ENCODE measurements around the gene PRCD.
A peak's percentile ranks its signal among the peaks of the same experiment; 100 is the strongest.

PRCD gene

DNA sequence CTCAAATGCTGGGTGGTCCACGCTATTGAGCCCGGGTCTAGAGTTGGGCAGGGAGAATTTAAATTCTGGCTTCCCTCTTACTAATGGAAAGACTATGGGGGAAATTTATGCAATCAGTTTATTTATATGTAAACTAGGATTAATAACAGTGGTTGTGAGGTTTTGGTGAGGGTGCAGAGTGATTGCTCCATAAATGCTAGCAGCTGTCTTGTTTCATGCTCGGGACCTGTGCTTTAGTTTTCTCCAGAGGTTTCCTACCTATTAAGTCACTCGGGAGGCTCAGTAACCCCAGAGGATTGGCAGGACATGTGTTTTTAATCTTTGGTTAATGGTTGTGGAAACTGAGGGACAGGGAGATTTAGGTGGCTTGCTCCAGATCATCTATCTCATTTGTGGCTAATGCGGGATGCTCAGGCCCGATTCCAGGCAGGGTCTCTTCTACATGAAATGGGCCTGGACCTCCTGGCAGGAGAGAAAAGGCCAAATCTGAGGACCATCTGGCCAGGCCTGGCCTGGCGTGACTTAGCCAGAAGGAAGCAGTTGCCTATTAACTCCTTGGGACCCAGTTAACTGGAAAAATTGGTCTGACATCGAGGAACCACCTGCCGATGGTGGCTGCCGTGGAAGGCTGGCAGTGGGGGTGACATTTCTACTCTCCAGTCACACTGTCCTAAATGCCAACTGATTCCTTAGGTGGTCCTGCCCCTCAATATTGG lies 2.1 kb downstream of the PRCD start:
- DNase-seq, result no peak

DNA sequence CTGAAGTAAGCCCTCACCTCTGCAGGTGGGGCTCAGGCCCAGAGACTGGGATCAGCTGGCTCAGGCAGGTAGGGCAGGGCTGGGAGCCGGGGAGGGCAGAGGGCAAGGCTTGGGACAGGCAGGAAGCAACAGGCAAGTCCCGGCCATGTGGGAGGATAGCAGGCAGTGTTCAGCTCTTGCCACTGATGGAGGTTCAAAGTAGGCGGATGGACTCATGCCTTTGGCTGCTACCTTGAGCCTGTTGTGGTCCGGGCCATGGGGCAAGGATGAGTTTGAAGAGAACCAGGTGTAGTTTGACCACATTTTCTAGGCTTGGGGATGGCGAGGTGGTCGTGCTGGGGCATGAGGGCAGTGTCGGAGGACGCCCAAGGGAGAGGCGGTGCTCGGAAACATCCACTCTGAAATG lies 2.7 kb downstream of the PRCD start:
- no peak for DNase-seq

DNA sequence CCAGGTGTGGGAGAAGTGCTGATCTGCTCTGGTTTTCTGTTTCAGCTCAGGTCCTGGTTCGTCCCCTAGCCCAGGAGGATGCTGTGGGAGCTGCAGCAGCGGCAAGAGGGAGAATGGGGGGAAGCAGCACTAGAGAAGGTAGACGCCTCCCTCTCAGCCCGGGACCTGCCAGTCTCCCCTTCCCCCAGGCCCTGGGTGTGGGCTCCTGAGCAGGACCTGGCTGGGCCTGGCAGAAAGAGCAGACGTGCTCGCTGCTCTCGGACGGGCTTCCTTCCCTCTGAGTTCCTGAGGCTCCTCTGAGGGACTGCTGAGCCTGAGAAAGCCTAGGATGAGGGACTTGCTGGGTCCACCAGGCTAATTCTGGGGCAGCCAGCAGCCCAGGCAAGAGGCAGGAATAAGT lies 3.1 kb downstream of the PRCD start:
- no peak for DNase-seq

DNA sequence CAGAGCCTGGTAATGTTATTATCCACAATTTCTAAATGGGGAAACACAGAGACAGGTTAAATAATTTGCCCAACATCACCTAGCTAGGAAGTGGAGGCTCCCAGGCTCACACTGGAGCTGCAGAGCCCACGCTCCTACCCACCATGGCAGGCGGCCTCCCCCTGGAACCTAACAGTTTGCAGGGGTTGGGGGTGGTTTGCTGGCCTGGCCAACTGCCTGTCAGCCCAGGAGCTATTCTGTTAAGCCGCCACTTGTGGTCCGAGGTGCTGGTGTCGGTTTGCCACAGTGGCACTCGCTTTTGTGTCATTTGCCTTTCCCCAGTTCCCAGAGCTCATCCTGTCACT lies 3.6 kb downstream of the PRCD start:
- no peak for DNase-seq

DNA sequence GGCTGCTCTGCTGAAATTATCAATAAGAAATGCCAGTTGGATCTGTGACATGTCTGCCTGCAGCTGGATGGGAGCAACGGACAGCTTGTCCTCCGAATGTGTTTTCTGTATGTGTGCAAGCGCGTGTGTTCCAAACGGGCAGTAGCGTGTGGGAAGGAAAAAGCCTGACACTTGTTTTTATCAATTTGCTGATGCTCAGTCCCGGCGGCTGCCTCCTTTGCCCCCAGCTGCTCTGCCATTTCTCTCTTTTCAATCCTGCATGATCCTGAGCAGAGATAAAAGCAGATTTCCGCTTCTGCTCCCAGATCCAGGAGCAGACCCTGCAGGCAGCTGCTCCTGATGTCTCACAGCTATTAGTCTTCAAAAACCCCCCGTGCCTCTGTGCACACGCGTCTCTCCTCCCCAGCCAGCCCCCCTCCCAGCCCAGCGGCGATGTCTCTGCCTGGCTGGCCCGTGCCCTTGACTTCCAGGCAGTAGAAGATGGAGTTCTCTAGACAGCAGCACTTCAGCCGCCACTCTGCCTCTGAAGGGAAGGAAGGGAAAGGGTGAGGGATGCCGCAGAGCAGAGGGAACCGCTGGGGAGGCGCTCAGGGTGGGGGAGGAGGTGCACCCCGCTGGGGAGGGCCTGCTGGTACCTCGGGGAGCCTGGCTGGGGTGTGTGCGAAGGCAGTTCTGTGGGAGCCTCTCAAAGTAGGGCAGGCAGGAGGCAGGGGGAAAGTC lies 4.1 kb downstream of the PRCD start:
- DNase-seq, result no peak

DNA sequence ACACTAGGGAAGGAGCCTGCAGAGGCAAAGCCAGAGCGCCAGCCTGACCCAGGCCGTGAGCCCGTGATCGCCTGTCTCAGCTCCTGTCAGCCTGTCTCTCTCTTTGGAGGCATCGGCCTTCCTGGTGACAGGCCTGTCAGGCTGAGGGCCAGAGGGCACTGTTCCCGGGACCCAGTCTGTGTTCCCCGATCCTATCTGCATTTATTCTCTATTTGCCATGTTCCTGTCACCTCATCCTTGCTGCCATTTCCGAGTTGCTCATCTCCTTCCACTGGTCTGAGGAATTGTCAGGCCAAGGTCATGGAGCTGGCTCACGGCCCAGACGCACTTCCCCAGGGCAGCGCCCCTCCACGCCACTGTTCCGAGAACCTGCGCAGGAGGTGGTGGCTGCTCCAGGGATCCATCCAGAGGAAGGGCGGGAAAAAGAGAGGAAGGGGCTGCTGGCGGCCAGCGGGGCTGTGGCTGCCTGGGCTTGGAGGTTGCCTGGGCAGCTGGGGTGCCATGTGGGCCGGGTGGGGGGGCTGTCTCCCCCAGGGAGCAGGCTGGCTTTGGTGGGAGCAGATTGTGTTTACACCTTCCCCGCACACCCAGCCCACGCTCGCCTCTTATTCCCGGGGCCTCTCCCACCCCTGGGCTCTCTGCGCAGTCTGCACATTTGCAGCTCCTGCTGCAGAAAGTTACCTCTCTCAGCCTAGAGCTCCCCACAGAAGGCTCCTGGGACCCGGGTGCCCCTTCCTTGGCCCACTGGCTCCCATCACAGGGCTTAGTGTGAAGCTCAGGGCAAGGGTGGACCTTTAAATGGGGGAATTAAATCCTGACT lies 4.9 kb downstream of the PRCD start:
- no peak for DNase-seq

DNA sequence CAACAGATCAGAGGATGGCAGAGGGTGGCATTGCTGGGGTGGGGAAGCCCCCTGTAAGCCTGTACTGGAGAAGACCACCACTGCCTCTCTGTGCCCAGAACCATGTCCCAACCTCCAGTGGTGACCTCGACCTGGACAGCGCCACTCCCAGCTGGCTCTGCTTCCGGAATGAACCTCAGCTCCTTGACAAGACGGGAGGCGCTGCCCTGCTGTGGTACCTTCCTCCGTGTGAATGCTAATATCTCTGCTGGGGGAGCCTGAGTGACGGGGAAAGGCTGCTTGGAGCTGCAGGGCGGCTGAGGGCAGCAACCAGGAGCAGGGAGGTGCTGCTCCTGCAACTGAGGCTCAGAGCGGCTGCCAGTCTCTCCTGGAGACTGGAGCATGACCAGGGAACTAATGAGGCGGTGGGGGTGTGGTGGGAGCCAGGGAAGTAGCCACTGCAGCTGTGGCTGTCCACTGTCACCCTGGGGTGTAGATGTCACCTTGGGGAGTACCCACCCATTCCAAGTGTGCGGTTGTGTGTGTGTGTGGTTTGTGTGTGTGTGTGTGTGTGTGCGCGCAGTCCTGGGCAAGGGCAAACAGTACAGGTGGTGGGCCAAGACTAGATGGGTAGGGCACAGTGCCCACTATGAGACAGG lies 6.2 kb downstream of the PRCD start:
- no peak for DNase-seq

DNA sequence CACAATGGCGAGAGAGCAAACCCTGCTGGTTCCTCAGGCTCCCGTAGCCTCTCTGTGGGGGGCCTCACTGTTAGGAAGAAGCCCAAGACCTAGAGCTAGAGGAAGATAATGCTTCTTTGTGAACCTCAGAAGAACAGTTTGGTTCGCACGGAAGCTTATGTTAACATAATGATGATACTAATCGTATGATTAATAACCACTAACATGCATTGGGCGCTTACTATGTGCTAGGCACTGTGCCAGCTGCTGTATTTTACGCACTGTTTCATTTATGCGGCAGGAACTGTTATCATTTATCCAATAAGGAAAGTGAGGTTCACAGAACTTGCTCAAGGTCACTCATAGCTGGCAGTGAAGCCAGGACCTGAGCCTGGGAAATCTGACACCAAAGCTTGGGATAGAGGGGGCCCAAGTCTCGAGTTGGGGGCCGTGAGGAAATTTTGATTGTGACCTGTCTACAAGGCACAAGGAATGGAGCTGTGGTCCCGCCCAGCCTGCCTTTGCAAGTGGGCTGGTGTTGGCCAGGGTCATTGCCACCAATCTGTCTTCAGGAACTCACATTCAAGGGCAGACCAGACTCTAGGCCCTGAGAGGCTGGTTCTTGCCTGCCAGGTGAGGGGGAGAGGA lies 6.8 kb downstream of the PRCD start:
- DNase-seq, result peak; percentile 93

DNA sequence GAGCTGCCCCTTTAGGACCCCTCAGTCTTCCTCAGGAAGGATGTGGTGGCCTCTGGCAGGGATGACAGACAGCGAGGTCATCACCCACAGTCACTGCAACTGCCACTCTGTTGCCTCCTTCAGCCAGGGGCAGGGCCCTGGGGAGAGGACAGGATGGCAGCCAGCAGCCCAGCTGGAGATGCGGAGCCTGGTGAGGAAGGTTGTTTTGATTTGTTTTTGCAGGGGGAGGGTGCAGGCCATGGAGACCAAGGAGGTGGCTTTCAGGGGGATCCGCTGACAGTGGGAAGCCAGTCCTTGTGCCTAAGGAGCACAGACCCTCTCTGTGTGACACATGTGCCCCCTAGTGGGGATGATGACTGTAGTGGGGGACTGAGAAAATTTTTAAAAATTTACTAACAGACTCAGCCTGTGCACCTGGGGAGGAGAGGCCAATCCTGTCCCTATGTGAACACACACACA lies 7.4 kb downstream of the PRCD start:
- DNase-seq, result peak; percentile 61

DNA sequence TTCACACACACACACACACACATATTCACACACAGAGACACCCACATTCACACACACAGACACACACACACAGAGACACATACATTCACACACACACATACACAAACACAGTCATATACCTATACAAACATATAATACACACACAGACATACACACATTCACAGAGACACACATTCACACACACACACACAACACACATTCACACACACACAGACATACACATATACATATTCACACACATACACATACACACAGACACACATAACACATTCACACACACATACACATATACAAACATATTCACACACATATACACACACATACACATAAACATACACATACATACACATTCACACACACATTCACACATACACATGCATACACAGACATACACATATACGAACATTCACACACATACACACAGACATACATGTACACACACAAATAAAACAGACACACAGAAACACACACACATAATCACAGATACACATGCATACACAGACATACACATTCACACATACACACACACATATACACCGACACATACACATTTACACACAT lies 7.9 kb downstream of the PRCD start:
- DNase-seq, result no peak

DNA sequence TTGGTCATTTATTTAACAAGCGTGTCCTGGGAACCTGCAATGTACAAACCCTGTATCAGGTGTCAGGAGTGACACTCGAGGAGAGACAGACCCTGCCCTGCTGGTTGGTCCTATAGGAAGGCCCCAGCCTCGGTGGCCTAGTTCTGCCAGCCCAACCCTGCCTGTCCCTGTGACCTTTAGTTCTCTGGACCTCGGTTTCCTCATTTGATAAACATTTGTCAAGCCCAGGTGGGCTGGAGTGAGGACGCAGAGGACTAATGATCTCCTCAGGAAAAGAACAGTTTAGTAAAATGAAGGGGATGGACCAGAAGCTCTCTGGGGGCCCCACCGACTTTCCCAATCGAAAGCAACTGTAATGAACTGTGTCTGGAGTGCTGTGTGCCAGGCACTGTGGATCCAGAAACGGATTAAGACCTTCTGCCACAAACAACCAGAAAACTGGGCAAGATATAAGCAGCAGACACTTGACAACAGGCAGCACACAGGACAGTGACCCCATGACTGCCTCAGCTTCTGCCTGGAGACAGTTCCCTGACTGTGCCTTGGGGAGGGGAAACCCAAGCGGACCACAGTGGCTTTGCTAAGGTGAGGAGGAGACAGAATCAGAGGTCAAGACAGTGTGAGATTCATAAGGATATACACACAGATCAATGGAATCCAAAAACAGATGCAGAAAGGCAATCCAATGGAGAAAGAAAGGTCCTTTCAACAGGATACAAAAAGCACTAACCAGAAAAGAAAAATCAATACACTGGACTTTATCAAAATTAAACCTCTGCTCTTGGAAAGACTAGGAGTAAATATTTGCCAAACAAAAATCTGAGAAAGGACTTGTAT lies 8.8 kb downstream of the PRCD start:
- DNase-seq, result no peak

DNA sequence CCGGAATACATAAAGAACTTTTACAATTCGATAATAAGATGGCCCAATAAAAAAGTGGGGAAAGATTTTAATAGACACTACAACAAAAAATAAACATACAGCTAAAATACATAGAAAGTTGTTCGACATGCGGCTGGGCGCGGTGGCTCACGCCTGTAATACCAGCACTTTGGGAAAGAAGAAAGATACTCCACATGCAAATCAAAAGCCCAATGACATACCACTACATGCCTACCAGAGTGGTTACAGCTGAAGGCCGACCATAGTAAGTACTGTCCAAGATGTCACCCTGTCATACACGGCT lies 9.3 kb downstream of the PRCD start:
- DNase-seq, result no peak

DNA sequence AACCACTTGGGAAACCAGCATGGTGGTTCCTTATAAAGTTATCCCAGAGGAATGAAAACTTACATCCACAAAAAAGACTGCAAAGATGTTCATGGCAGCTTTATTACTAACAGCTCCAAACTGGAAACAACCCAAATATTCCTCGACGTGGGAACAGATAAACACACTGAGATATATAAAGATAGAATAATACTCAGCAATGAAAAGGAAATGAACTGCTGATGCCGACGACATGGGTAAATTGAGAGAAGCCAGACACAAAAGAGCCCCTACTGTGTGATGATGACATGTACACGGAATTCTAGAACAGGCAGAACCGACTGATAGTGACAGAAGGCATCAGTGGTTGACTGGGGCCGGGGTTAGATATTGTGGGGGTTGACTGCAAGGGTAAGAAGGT lies 9.7 kb downstream of the PRCD start:
- no peak for DNase-seq

DNA sequence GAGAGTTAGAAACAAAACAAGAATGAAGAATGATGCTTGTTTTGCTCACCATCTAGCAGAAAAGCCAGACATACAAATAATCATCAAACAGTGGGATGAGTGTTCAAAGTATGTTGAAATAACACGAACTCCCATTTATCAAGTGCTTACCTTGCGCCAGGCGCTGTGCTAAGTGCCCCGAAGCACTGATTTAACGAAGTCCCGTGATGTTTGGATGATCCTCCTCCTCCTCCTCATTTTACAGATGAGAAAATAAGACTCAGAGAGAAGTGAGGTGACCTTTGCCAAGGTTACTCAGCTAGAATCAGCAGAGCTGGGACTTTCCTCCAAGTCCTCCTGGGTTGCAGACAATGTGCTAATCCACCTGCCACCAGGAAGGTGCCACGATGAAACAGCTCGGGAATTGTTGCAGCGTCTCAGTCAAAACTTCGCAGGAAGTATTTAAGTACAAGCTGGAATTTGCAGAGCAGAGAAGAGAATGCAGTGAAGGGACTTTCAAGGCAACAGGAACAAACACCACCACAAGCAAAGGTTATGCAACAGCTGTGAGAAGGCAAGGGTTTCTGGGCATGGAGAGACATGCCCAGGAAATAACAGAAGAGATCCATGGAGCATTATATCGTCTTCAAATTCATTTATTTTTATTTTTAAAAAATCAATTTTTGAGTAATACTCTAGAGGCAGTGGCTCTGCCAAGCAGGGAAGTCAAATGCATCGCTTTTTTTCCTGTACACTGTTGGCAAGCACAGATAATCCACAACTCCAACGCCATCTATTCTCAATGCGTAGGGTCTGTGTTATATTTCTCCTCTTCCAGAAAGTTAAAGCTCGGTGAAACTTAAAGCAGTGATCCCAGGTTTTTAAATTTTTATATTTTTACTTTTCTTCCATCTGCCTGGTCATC lies 11.1 kb downstream of the PRCD start:
- no peak for DNase-seq

DNA sequence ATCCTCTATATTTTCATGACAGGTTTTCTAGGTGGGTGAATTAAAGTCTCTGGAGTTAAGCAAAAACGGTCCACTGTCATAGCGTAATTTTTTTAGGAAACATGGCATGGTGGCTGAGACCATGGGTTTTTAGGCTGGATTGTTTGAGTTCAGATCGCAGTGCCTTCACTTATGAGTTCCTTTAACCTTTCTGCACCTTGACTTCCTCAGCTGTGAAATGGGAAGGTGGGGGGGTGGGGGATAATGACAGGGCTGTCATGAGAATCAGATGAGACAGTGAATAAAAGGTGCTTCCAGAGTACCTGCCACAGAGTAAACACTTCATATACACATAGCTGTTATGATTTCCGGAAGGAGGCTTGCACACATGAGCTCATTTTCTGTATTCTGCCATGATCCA lies 11.8 kb downstream of the PRCD start:
- DNase-seq, result no peak

DNA sequence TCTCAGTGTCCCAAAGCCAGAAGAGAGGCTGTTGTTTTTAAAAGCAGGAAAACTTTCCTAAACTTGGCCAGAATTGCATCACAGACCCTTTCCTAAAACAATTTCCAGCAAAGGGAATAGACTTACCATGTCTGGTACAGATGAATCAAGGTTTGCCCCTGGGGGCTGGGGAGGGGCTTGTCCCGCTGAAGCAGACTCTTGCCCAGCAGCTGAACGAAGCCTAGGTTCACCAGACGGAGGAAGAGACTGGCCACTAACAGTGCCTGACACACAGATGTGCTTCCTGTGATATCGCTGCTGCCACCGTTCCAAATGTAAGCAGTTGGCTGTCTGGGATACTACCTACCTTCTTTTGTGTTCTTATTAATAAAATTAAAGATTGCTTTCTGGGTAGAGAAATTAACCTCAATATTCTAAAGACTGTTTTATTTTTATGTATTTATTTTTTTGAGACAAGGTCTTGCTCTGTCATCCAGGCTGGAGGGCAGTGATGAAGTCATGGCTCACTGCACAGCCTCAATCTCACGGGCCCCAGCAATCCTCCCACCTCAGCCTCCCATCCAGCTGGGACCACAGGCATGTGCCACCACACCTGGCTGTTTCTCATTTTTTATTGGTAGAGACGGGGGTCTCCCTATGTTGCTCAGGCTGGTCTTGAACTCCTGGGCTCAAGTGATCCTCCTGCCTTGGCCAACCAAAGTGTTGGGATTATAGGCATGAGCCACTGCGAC lies 13.5 kb downstream of the PRCD start:
- DNase-seq, result no peak

DNA sequence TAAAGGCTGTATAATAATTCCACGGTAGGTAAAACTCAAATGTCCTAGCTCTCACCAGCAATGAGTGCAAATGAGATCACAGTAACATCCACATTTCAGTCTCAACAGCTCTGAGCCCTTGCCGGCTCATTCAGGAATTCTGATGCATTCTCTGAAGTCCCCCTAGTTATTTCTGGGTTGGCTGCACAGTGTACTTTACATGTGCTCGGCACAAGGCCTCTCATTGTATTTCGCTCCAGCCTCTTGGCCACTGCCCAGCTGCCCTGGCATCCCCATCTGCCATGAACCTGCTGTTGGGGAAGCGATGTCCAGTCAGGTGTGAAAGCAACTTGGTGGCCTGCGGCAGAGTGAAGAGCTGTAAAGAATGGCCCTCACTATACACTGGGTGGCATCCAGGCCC lies 14.3 kb downstream of the PRCD start:
- DNase-seq, result no peak

DNA sequence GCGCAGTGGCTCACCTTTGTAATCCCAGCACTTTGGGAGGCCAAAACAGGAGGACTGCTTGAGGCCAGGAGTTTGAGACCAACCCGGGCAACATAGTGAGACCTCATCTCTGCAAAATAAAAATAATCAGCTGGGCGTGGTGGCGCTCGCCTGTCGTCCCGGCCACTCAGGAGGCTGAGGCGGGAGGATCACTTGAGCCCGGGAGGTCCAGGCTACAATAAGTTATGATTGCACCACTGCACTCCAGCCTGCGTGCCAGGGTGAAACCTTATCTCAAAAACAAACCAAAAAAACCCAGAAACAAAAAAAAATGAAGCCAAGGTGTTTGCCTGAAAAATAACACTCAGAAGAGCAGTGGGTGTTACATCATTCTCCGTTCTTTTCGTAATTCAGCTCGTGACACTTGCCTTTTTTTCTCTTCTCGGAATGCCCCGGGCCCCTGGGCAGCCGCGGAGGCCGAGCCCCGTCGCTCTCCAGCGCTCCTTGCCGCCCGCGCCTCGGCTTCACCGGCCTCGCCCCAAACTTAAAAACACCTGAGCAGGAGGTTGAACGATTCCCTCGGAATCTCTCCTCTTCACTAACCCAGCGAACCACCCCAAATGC lies 17.0 kb downstream of the PRCD start:
- no peak for DNase-seq

Measured in fibroblast of skin of abdomen (primary cell).